ENCODE results near the gene STARD6. TPM values are rescaled to one million over a fixed set of nuclear protein-coding genes. Genes with fewer than 3 reads are reported as not detected.

The STARD6 gene
- total and polyA plus RNA-seq, 4 experiments from 2014 or later = 0.46 TPM; not detected in 3

DNA sequence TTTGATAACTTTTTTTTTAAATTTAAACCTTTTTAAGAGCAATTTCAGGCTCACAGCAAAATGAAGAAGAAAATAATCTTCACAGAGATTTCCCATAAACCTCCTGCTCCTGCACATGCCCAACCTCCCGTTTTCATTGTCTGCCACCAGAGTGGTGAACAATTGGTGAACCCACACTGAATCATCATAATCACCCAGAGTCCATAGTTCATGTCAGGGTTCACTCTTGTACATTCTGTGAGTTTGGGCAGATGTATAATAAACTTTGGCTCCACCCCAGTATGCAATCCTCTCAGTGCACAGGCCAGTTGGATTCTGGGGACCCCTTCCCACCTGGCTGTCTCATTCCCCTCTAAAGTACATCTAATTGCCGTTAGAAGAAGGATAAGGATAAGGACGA, 24.4 kb upstream of the STARD6 start:
- H3K27me3 Mint-ChIP-seq = peaks cover 0 to 4% of the 10 kb centered on the region in 2 donors
- Histone ChIP-seq H3K9me3 (ENCODE audit: control insufficient read depth in 1 of 2, low read length in 2 of 2) (no peaks in the 10 kb centered on the region), H3K27me3 (ENCODE audit: insufficient read depth, low read length) (no peaks in the 10 kb centered on the region), H3K36me3 (ENCODE audit: insufficient read depth, low read length) (no peaks in the 10 kb centered on the region), H3K4me1 (ENCODE audit: insufficient read depth, low read length) (no peaks in the 10 kb centered on the region), H3K4me3 (ENCODE audit: low read length in 2 of 2) (no peak overlapping the region), H3K27ac (ENCODE audit: low read depth, low read length) (no peak overlapping the region)
- no peaks in the 10 kb centered on the region for H3K4me1 Mint-ChIP-seq
- POLR2A ChIA-PET (ENCODE audit: partially characterized antibody) = no interaction called here
- no peak overlapping the region for H3K4me3 Mint-ChIP-seq
- no peaks in the 10 kb centered on the region for H3K9me3 Mint-ChIP-seq
- H3K36me3 Mint-ChIP-seq = no peaks in the 10 kb centered on the region
- intact Hi-C loops (cut with micrococcal nuclease) = no loop called here
- peak overlapping the region in 1 of 7 donors; percentile 44 for H3K27ac Mint-ChIP-seq
- no peak for DNase-seq
- CTCF ChIA-PET (ENCODE audit: partially characterized antibody) = interaction anchor here (2.2 kb wide), 1 partner anchor 10 kb away, joined by 8 read pairs; no protein-coding TSS in a partner anchor

DNA sequence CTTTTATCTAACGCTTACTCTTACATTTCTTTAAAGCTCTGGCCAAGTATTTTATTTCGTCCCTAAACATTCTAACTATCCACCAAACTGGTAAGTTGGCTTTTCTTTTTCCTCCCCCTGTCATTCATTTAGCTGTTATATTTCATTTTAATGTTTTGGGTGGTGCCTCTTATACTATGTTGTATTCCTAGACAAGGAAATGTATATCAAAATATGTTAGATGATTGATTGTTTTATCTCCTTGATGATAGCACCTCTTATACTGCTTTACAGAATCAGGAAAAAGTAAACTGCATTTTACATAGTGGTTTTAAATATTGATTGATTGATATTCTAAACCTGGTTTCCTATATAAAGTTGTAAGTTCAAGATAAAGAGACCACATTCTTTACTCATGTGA, 24.0 kb upstream of the STARD6 start:
- H3K27me3 ChIP-seq (ENCODE audit: insufficient read depth, low read length) = no peaks in the 10 kb centered on the region
- H3K36me3 ChIP-seq (ENCODE audit: insufficient read depth, low read length) = no peaks in the 10 kb centered on the region
- no peak overlapping the region for H3K27ac ChIP-seq (ENCODE audit: low read depth, low read length)
- intact Hi-C loops (cut with micrococcal nuclease) = no loop called here
- CTCF ChIA-PET (ENCODE audit: partially characterized antibody) = interaction anchor here (0.8 kb wide), 1 partner anchor 11 kb away, joined by 3 read pairs; no protein-coding TSS in a partner anchor
- POLR2A ChIA-PET (ENCODE audit: partially characterized antibody) = no interaction called here
- no peak overlapping the region for H3K4me3 ChIP-seq (ENCODE audit: low read length in 2 of 2)
- H3K27me3 Mint-ChIP-seq = peaks cover 0 to 4% of the 10 kb centered on the region in 2 donors
- no peak overlapping the region for H3K27ac Mint-ChIP-seq
- H3K4me3 Mint-ChIP-seq = no peak overlapping the region
- no peaks in the 10 kb centered on the region for H3K4me1 Mint-ChIP-seq
- no peaks in the 10 kb centered on the region for H3K36me3 Mint-ChIP-seq
- H3K9me3 ChIP-seq (ENCODE audit: control insufficient read depth in 1 of 2, low read length in 2 of 2) = no peaks in the 10 kb centered on the region
- no peaks in the 10 kb centered on the region for H3K4me1 ChIP-seq (ENCODE audit: insufficient read depth, low read length)
- no peak for DNase-seq
- H3K9me3 Mint-ChIP-seq = no peaks in the 10 kb centered on the region

DNA sequence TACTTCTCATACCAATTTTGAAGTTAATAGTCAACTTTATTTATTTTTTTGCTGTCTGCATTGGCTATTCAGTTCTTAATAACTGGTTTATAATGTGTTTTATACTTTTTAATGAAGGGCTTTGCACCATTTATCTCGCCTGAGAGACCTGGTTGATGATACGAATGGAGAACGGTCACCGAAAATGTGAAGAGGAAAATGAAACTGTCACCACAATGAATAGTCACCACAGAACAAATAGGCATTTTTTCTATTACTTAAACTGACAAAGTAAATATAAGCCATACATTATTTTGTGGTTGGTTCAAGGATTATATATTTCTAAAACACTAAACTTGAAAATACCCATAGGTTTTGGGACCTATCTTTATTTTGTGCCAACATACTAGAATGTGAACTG, 20.4 kb upstream of the STARD6 start:
- H3K27me3 Mint-ChIP-seq = no peaks in the 10 kb centered on the region
- H3K4me1 ChIP-seq (ENCODE audit: insufficient read depth, low read length) = no peaks in the 10 kb centered on the region
- no peak overlapping the region for H3K27ac Mint-ChIP-seq
- no peak overlapping the region for H3K27ac ChIP-seq (ENCODE audit: low read depth, low read length)
- H3K4me3 Mint-ChIP-seq = no peak overlapping the region
- H3K9me3 Mint-ChIP-seq = no peaks in the 10 kb centered on the region
- H3K36me3 Mint-ChIP-seq = peaks cover 0 to 3% of the 10 kb centered on the region in 2 donors
- no peak for DNase-seq
- no peaks in the 10 kb centered on the region for H3K27me3 ChIP-seq (ENCODE audit: insufficient read depth, low read length)
- intact Hi-C loops (cut with micrococcal nuclease) = no loop called here
- no peaks in the 10 kb centered on the region for H3K9me3 ChIP-seq (ENCODE audit: control insufficient read depth in 1 of 2, low read length in 2 of 2)
- H3K4me3 ChIP-seq (ENCODE audit: low read length in 2 of 2) = no peak overlapping the region
- H3K4me1 Mint-ChIP-seq = no peaks in the 10 kb centered on the region
- ChIA-PET POLR2A (ENCODE audit: partially characterized antibody) (no interaction called here), CTCF (ENCODE audit: partially characterized antibody) (interaction anchor here (0.7 kb wide), 1 partner anchor 15 kb away, joined by 3 read pairs; no protein-coding TSS in a partner anchor)
- H3K36me3 ChIP-seq (ENCODE audit: insufficient read depth, low read length) = no peaks in the 10 kb centered on the region

DNA sequence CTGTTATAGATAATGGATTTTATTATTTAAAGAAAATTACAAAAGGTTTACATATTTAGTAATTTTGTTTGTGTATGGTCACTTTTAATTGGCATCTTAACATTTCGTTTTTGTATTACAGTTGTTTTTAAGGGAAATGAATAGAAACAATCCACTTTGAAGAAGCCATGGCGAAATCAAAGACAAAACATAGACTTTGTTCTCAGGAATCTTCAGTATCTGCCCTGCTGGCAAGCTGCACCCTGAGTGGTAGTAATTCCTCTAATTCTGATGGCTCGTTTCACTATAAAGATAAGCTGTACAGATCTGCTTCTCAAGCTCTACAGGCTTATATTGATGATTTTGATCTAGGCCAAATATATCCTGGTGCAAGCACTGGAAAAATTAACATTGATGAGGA, 2.7 kb upstream of the STARD6 start:
- POLR2A ChIA-PET (ENCODE audit: partially characterized antibody) = interaction anchor here (1.0 kb wide), 1 partner anchor 136 kb away, joined by 3 read pairs; the partner anchor contains the start of gene MBD2
- peaks cover 12% of the 10 kb centered on the region for H3K4me1 ChIP-seq (ENCODE audit: insufficient read depth, low read length)
- H3K27me3 Mint-ChIP-seq = no peaks in the 10 kb centered on the region

DNA sequence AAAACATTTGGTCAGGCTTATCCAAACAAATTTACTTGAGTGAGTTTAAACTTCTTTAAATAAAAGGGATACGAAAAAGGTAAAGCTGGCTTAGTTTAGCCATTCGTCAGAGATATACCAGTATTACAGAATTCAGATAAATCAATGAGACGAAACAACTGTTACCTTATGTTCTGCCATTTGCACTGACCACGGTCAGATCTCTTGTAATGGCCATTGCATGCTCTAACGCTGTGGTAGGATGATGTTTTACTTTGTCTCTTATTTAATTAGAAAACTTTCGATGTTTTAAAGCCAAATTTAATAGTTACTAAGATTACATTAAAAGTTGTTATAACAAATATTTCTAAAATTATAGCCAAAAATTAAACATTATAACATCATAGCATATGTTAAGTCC, 1.6 kb upstream of the STARD6 start:
- H3K4me3 Mint-ChIP-seq = peak overlapping the region in 4 of 8 donors; percentile 97 to 99 (median 98)
- H3K27ac Mint-ChIP-seq = no peak overlapping the region

More for the DNA sequence above, 2.7 kb upstream of the STARD6 start:
- intact Hi-C loops (cut with micrococcal nuclease) = no loop called here
- H3K27ac Mint-ChIP-seq = no peak overlapping the region
- no peaks in the 10 kb centered on the region for H3K9me3 ChIP-seq (ENCODE audit: control insufficient read depth in 1 of 2, low read length in 2 of 2)
- CTCF ChIA-PET (ENCODE audit: partially characterized antibody) = no interaction called here
- H3K4me1 Mint-ChIP-seq = peaks cover 10 to 20% (median 14%) of the 10 kb centered on the region in 4 donors
- H3K27ac ChIP-seq (ENCODE audit: low read depth, low read length) = no peak overlapping the region
- H3K36me3 ChIP-seq (ENCODE audit: insufficient read depth, low read length) = no peaks in the 10 kb centered on the region
- H3K9me3 Mint-ChIP-seq = no peaks in the 10 kb centered on the region
- H3K4me3 ChIP-seq (ENCODE audit: low read length in 2 of 2) = no peak overlapping the region
- no peak for DNase-seq
- H3K27me3 ChIP-seq (ENCODE audit: insufficient read depth, low read length) = no peaks in the 10 kb centered on the region
- H3K36me3 Mint-ChIP-seq = peaks cover 0 to 6% of the 10 kb centered on the region in 2 donors
- H3K4me3 Mint-ChIP-seq = no peak overlapping the region

DNA sequence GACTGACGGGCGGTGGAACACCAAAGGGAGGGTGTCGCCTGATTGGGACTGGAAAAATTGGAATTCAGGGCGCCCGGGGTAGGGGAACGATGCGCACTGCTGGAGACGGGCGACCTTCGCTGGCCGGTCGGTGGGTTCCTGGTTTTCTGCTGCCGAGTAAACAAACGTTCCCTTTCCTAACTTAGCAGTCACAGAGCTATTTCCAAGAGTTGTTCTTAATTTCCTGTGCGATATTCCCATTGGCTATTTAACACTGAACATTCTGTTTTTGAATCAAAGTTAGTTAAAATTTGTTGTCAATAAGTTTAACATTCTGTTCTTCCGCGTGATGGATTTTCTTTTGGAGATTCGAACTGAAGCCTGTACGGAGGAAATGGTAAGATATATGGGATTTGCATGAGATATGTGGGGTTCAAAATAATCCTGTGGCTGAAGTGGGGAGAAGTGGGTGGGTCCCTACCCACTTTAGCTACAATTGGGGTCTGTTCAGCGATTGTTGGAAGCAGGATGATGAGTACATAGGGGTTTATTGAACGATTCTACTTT, 910 bp upstream of the STARD6 start:
- peaks cover 0 to 1% of the 10 kb centered on the region in 2 donors for H3K27me3 Mint-ChIP-seq
- H3K4me3 Mint-ChIP-seq = peak overlapping the region; percentile 96 to 100 (median 98)
- DNase-seq = no peak
- Histone ChIP-seq H3K4me1 (ENCODE audit: insufficient read depth, low read length) (peaks cover 12% of the 10 kb centered on the region), H3K27ac (ENCODE audit: low read depth, low read length) (peak overlapping the region; percentile 66), H3K36me3 (ENCODE audit: insufficient read depth, low read length) (no peaks in the 10 kb centered on the region), H3K9me3 (ENCODE audit: control insufficient read depth in 1 of 2, low read length in 2 of 2) (no peaks in the 10 kb centered on the region), H3K4me3 (ENCODE audit: low read length in 2 of 2) (peak overlapping the region; percentile 87 to 90), H3K27me3 (ENCODE audit: insufficient read depth, low read length) (no peaks in the 10 kb centered on the region)
- peak overlapping the region in 6 of 7 donors; percentile 87 to 97 (median 96) for H3K27ac Mint-ChIP-seq
- H3K4me1 Mint-ChIP-seq = peaks cover 10 to 20% (median 14%) of the 10 kb centered on the region in 4 donors
- CTCF ChIA-PET (ENCODE audit: partially characterized antibody) = interaction anchor here (0.7 to 2.8 kb wide), 8 partner anchors 8 to 312 kb away, joined by 3 to 36 read pairs (median 12); partner anchors contain the start of gene MBD2
- peaks cover 0 to 6% of the 10 kb centered on the region in 2 donors for H3K36me3 Mint-ChIP-seq
- intact Hi-C loops (cut with micrococcal nuclease) = loop anchor here (10.0 kb wide), 2 partner anchors 316 to 466 kb away; partner anchors contain the start of gene RAB27B
- POLR2A ChIA-PET (ENCODE audit: partially characterized antibody) = interaction anchor here (0.8 to 3.4 kb wide), 6 partner anchors 13 to 136 kb away, joined by 3 to 25 read pairs (median 10); partner anchors contain the start of genes MBD2 and POLI
- H3K9me3 Mint-ChIP-seq = no peaks in the 10 kb centered on the region

More for the DNA sequence above, 1.6 kb upstream of the STARD6 start:
- peaks cover 0 to 1% of the 10 kb centered on the region in 2 donors for H3K27me3 Mint-ChIP-seq
- intact Hi-C loops (cut with micrococcal nuclease) = loop anchor here (10.0 kb wide), 2 partner anchors 316 to 466 kb away; partner anchors contain the start of gene RAB27B
- ChIA-PET CTCF (ENCODE audit: partially characterized antibody) (no interaction called here), POLR2A (ENCODE audit: partially characterized antibody) (interaction anchor here (3.4 kb wide), 1 partner anchor 135 kb away, joined by 14 read pairs; the partner anchor contains the start of gene MBD2)
- no peak for DNase-seq
- Histone ChIP-seq H3K27me3 (ENCODE audit: insufficient read depth, low read length) (no peaks in the 10 kb centered on the region), H3K4me3 (ENCODE audit: low read length in 2 of 2) (no peak overlapping the region), H3K4me1 (ENCODE audit: insufficient read depth, low read length) (peaks cover 12% of the 10 kb centered on the region), H3K9me3 (ENCODE audit: control insufficient read depth in 1 of 2, low read length in 2 of 2) (no peaks in the 10 kb centered on the region), H3K36me3 (ENCODE audit: insufficient read depth, low read length) (no peaks in the 10 kb centered on the region), H3K27ac (ENCODE audit: low read depth, low read length) (no peak overlapping the region)
- no peaks in the 10 kb centered on the region for H3K9me3 Mint-ChIP-seq
- peaks cover 0 to 6% of the 10 kb centered on the region in 2 donors for H3K36me3 Mint-ChIP-seq
- peaks cover 10 to 20% (median 14%) of the 10 kb centered on the region in 4 donors for H3K4me1 Mint-ChIP-seq

DNA sequence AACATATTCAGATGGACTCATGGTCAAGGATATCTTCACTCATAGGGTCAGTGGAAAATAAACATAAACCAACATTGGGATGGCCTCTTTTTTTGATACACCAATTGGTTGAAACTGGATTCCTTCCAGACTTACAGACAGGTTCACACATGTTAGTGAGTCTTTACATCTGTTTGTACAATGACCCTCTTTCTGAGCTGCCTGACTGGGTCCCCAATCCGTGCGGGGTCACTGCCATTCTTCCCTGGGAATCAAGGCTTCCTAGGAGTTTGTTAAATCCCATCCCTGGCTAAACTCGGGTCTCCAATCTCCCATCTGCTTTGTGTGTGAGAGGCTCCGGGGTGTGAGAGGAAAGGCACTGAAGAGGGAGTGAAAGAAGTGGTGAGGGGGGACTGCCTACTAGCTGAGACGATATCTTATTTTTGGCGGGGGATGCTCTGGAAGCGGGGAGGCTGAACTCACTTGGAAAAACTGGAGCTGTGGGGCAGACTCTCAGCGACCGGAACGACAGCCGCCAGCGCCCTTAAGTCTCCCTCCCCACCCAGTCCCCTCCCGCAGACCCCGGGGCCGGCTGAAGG, 487 bp downstream of the STARD6 start:
- ChIA-PET CTCF (ENCODE audit: partially characterized antibody) (interaction anchor here (0.7 to 2.8 kb wide), 20 partner anchors 10 to 314 kb away, joined by 3 to 36 read pairs (median 4); partner anchors contain the start of gene MBD2), POLR2A (ENCODE audit: partially characterized antibody) (interaction anchor here (1.1 to 3.4 kb wide), 6 partner anchors 86 to 137 kb away, joined by 3 to 25 read pairs (median 10); partner anchors contain the start of genes MBD2 and POLI)
- Mint-ChIP-seq H3K27me3 (peaks cover 0 to 1% of the 10 kb centered on the region in 2 donors), H3K9me3 (no peaks in the 10 kb centered on the region), H3K36me3 (peaks cover 0 to 6% of the 10 kb centered on the region in 2 donors), H3K4me3 (peak overlapping the region; percentile 96 to 100 (median 98)), H3K27ac (peak overlapping the region; percentile 87 to 97 (median 96)), H3K4me1 (peaks cover 10 to 20% (median 14%) of the 10 kb centered on the region in 4 donors)
- DNase-seq = no peak
- no peaks in the 10 kb centered on the region for H3K36me3 ChIP-seq (ENCODE audit: insufficient read depth, low read length)
- H3K4me3 ChIP-seq (ENCODE audit: low read length in 2 of 2) = peak overlapping the region; percentile 87 to 90
- peak overlapping the region; percentile 66 for H3K27ac ChIP-seq (ENCODE audit: low read depth, low read length)
- H3K9me3 ChIP-seq (ENCODE audit: control insufficient read depth in 1 of 2, low read length in 2 of 2) = no peaks in the 10 kb centered on the region
- intact Hi-C loops (cut with micrococcal nuclease) = loop anchor here (1.0 to 10.0 kb wide), 5 partner anchors 35 to 468 kb away; partner anchors contain the start of genes MBD2, POLI and RAB27B
- no peaks in the 10 kb centered on the region for H3K27me3 ChIP-seq (ENCODE audit: insufficient read depth, low read length)
- H3K4me1 ChIP-seq (ENCODE audit: insufficient read depth, low read length) = peaks cover 12% of the 10 kb centered on the region

Data from CD4-positive, alpha-beta memory T cell (primary cell).